GM21447 (cell line): Measurements from ENCODE around the gene LBX2.

ENCODE experiments used
- ATAC-seq: cut with Tn5 transposase; IDR thresholded peaks from one replicate; pipeline ENCODE4 v1.9.1; 2021; ENCODE audit not compliant: unreplicated experiment

Gene LBX2

GRCh38 chr2:74458132-74458937 lies 41.1 kb downstream of the LBX2 start, which contains the start of gene WBP1:
TSS of gene WBP1 (plus strand) at chr2:74458438. CDS start at chr2:74458603, 165 bp downstream.
- ATAC-seq, result peak; percentile 86

GRCh38 chr2:74457549-74458131 lies 41.8 kb downstream of the LBX2 start:
- ATAC-seq, result peak; percentile 30

- ATAC-seq, result no peak
Observed at GRCh38 chr2:74457129-74457548, 42.3 kb downstream of the LBX2 start.

DNA sequence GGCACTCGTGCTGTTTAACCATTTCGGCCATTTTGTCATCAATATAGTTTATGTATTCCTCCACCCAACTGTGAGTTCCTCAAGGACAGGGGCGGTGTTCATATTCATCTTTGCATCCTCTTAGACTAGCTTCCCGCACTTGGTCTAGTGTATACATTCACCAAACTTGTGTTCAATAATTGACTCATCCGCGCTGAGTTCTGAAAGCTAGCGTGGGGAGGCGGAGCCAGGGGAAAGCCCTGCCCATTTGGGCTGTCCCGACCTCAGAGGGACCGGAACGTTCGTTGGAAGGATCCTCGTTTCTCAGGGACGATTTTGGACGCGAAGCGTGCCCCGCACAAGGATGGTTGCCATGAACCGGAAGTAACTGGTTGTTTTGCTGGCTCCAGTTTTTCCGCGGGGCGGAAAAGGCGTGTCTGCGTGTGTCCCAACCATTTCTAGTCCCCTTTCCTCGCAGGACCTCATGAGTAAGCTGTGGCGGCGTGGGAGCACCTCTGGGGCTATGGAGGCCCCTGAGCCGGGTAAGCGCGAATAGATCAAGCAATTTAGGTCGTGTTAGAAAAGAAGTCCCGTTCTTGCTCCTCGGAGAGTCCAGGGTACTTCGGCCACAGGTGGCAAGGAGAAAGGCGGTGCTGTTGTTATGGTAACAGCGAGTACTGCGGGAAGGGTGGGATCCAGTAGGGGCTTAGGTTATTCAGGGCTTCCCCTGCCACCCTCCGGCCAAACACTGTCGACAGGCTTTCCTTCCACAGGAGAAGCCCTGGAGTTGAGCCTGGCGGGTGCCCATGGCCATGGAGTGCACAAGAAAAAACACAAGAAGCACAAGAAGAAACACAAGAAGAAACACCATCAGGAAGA lies 44.5 kb downstream of the LBX2 start, which contains the start of gene INO80B:
TSS of gene INO80B (plus strand) at position 434 of the 858 bp plus-strand sequence. CDS start at position 464, 30 bp downstream.
- peak; percentile 38 for ATAC-seq

- no peak for ATAC-seq
Observed at GRCh38 chr2:74450570-74451190, 48.7 kb downstream of the LBX2 start.

DNA sequence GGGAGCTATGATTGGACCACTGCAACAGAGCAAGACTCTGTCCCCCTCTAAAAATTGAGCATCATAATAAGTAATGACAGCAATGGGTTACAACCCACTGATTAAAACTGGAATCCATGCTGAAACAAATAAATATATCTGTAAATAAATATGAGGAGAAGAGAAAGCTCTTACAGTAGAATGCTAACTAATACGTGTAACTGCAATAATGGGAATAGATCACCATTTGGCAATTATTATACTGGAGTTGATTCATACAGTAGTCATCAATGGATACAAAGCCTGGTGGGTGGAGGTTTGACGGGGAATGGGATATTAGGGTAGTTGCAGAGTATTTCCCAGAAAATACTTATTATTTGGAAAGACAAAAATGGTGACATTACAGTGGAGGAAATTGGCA lies 50.6 kb downstream of the LBX2 start:
- ATAC-seq, result no peak
